OCI-M2 (cell line): ENCODE data around the gene RIPPLY3.

Source experiments
- DNase-seq: peaks from one replicate; lab custom pipeline; 2025; ENCODE audit not compliant: unreplicated experiment; lab: John Stamatoyannopoulos, UW

The RIPPLY3 gene

GRCh38 chr21:37006486-37007291 lies at the start of gene RIPPLY3:
Gene RIPPLY3 (plus strand): TSS chr21:37006702. CDS start chr21:37006773, 71 bp downstream.
- DNase-seq: no peak

GRCh38 chr21:36959020-36959835 lies 47.3 kb upstream of the RIPPLY3 start:
- no peak for DNase-seq

- DNase-seq: no peak
Measured at GRCh38 chr21:36960676-36961284, 45.7 kb upstream of the RIPPLY3 start.

GRCh38 chr21:36962098-36962780 lies 44.3 kb upstream of the RIPPLY3 start:
- DNase-seq: no peak

- DNase-seq: no peak
Measured at GRCh38 chr21:36964398-36964797, 42.1 kb upstream of the RIPPLY3 start.

GRCh38 chr21:36964827-36965719 lies 41.4 kb upstream of the RIPPLY3 start:
- no peak for DNase-seq

- no peak for DNase-seq
Measured at GRCh38 chr21:36965720-36966065, 40.8 kb upstream of the RIPPLY3 start.

GRCh38 chr21:36966066-36966820 lies 40.3 kb upstream of the RIPPLY3 start, which contains the start of gene HLCS:
Gene HLCS (minus strand): TSS chr21:36966669. CDS start chr21:36966638, 31 bp downstream.
- DNase-seq: no peak

GRCh38 chr21:36966821-36967768 lies 39.4 kb upstream of the RIPPLY3 start:
- no peak for DNase-seq

- DNase-seq: no peak
Measured at GRCh38 chr21:36968414-36968813, 38.1 kb upstream of the RIPPLY3 start.

GRCh38 chr21:36968976-36969375 lies 37.5 kb upstream of the RIPPLY3 start:
- DNase-seq: no peak

GRCh38 chr21:36973986-36974850 lies 32.3 kb upstream of the RIPPLY3 start:
- DNase-seq: no peak

GRCh38 chr21:36974851-36975192 lies 31.7 kb upstream of the RIPPLY3 start:
- DNase-seq: no peak

- DNase-seq: no peak
Measured at GRCh38 chr21:36976228-36976861, 30.2 kb upstream of the RIPPLY3 start.

GRCh38 chr21:36976882-36977651 lies 29.4 kb upstream of the RIPPLY3 start:
- DNase-seq: peak; percentile 88
